Fibroblast of pulmonary artery (primary cell): Measurements from ENCODE around the gene ODC1.
A peak's percentile ranks its signal among the peaks of the same experiment; 100 is the strongest.
"Not testable (repeated sequence)": the region's sequence is repeated elsewhere in the genome, so short reads cannot be mapped to it uniquely, and the experiment has no call there.

Experiments
- DNase-seq: peaks from one replicate; pipeline ENCODE4 v3.0.0-alpha.2; 2010; ENCODE audit warnings: low read depth
- H3K4me3 ChIP-seq: replicated peaks from 2 replicates; pipeline ENCODE4 v1.5.1; 2011; ENCODE audit warnings: low read depth, mild to moderate bottlenecking, control low read depth, low read length, moderate library complexity
- TF ChIP-seq, protein P1 (sequence below): IDR thresholded peaks from 2 replicates; pipeline ENCODE4 v1.5.1; 2011; ENCODE audit warnings: mild to moderate bottlenecking, control low read depth, low read length, inconsistent platforms; ENCODE audit errors: missing control alignments

ODC1 gene

DNA sequence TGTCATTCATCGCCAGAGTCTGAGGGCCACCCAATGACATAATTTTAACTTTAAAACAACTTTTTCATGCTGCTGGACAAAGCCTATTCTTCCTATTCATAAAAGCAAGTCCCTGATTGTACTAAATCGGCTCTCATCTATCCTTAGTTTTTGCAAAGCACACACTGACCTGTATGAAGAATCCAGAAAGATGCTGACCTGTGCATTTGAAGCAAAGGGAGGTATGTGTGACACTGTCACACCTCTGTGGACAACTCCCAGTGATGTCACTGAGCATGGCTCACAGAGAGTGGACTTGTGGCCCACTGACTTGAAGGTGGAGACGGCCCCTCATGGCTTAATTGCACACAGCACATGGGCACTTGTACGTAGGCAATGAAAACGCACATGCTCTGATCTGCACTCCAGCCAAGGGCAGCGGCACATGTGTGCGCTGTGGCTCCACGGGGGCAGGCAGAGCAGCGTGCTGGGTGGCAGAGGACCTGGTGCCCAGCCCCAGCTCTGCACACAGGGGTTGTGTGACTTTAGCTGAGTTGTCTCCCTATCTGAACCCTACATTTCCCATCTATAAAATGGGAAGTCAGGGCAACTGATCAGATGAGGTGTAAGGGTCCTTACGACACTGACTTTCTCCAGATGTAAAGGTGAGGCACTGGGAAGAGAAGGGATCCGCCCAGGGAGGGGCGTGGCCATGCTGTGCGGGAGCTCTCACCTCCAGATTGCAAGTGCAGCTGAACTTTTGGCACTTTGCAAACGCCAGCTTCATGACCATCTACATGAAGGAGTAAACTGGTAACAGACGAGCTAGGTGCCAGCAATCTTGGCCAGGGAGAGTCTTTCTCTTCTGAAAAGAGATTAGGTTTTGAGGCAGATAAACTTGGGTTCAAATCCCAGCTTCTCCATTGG, 14.3 kb upstream of the ODC1 start:
- TF ChIP-seq, protein P1, sequence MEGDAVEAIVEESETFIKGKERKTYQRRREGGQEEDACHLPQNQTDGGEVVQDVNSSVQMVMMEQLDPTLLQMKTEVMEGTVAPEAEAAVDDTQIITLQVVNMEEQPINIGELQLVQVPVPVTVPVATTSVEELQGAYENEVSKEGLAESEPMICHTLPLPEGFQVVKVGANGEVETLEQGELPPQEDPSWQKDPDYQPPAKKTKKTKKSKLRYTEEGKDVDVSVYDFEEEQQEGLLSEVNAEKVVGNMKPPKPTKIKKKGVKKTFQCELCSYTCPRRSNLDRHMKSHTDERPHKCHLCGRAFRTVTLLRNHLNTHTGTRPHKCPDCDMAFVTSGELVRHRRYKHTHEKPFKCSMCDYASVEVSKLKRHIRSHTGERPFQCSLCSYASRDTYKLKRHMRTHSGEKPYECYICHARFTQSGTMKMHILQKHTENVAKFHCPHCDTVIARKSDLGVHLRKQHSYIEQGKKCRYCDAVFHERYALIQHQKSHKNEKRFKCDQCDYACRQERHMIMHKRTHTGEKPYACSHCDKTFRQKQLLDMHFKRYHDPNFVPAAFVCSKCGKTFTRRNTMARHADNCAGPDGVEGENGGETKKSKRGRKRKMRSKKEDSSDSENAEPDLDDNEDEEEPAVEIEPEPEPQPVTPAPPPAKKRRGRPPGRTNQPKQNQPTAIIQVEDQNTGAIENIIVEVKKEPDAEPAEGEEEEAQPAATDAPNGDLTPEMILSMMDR: no peak
- DNase-seq: no peak
- H3K4me3 ChIP-seq: no peak overlapping the region

DNA sequence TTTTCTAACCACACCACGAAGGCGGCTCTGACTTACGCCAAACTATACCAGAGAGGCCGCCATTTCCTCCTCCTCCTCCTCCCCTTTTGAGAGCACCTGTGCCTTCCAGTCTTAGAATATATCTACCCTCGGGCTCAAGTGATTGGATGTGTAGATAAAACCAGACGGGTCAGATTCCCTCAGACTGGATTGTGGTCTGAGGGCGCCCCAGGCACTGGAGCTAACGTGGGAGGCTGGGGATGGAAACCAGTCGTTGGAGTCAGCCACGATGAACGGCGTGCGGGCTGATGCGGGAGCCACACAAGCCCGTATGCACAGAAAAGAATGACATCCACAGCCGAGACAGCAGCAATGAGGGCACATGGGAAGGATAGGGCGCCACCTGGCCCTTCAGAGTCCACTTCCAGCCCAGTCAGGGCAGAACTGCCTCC, 12.3 kb upstream of the ODC1 start:
- no peak for DNase-seq
- TF ChIP-seq, protein P1: no peak
- no peak overlapping the region for H3K4me3 ChIP-seq

DNA sequence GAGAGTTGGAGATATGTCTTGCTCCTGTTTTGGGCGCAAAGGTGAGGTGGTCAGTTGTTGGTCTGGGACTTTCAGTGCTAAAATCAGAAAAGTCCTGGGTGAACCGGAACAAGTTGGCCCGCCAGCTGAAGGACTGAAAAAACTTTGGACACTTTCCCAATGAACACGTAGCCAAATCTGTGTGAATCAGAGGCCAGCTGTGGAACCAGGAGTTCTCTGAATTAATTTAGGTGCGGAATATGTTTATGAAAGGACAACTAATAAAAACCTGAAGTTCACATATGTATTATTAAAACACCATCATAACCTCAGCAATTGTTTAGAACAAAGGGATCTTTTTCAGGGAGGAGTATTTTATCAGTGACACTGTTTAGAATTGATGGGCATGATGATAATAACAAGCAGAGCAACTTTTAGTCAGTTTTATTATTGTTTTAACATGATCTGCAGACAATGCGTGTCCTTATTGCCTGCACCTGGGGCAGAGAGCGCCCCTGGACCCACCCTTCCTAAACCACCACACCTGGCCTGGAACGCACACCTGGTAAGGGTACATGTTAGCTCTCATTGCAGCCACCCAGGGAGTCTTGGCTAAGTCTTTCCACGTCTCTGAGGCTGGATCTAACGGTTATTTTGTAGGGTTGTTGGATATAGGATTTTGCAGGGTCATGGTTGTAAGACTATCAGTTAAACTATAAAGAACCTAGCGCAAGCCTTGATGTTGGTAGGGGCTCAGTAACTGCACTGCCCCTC, 9.9 kb upstream of the ODC1 start:
- TF ChIP-seq, protein P1: no peak
- peak; percentile 66 for DNase-seq
- H3K4me3 ChIP-seq: no peak overlapping the region

- not testable (repeated sequence) for DNase-seq, H3K4me3 ChIP-seq
Observed at GRCh38 chr2:10457195-10457594, 9.1 kb upstream of the ODC1 start.

DNA sequence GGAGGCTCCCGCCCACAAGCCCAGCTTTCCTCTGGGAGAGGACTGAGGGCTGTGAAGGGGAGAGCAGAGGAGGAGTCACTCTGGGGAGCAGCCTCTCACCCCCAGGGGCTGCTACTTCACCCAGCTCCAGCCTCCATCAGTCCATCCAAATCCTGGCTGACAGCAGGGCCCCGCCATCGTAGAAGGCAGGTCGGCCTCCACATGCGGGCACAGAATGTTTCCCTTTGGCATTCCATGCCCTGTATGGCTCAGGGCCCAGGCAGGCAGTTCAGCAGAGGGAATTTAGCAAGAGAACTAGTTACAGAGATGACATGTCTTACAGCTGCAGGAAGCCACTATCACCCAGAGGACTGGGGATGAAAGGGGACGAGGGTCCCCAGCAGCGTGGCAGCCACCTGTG, 6.4 kb upstream of the ODC1 start:
- DNase-seq: no peak
- H3K4me3 ChIP-seq: no peak overlapping the region
- TF ChIP-seq, protein P1: no peak

DNA sequence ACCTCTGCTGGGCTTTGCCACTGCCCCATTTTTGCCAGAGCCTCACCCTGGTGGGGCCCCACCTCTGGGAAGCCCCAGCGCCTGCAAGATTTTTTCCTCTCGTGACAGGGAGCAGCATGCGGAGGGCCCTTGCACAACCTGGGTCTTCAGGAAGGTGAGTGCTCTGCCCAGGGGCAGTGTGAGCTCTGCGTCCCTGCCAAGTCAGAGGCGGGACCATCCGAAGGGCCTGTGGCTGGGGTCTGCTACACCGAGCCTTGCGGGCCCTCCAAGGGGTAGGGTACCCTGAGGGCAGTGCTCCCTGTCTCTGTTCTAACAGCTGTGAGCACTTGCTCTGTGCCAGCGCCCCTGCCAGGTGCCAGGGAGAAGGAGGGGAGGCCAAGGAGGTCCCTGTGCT, 5.8 kb upstream of the ODC1 start:
- no peak overlapping the region for H3K4me3 ChIP-seq
- TF ChIP-seq, protein P1: no peak
- no peak for DNase-seq
